ENCODE data around the gene CASQ1. TPM values are rescaled to one million over a fixed set of nuclear protein-coding genes. Genes with fewer than 3 reads are reported as not detected.

Gene CASQ1
- total RNA-seq, 1 donor from 2014 or later, result 0.41 TPM

GRCh38 chr1:160158031-160158430 is 32.3 kb upstream of the CASQ1 start:
- Histone ChIP-seq H3K4me1 (peaks cover 7% of the 10 kb centered on the region), H3K27ac (no peak overlapping the region), H3K9me3 (no peaks in the 10 kb centered on the region), H3K36me3 (no peaks in the 10 kb centered on the region), H3K27me3 (no peaks in the 10 kb centered on the region), H3K4me3 (no peak overlapping the region)
- ATAC-seq (no peak), DNase-seq (no peak)
- TF ChIP-seq, protein P1, sequence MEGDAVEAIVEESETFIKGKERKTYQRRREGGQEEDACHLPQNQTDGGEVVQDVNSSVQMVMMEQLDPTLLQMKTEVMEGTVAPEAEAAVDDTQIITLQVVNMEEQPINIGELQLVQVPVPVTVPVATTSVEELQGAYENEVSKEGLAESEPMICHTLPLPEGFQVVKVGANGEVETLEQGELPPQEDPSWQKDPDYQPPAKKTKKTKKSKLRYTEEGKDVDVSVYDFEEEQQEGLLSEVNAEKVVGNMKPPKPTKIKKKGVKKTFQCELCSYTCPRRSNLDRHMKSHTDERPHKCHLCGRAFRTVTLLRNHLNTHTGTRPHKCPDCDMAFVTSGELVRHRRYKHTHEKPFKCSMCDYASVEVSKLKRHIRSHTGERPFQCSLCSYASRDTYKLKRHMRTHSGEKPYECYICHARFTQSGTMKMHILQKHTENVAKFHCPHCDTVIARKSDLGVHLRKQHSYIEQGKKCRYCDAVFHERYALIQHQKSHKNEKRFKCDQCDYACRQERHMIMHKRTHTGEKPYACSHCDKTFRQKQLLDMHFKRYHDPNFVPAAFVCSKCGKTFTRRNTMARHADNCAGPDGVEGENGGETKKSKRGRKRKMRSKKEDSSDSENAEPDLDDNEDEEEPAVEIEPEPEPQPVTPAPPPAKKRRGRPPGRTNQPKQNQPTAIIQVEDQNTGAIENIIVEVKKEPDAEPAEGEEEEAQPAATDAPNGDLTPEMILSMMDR (IDR thresholded peaks at IDR 0.05), result no peak
- intact Hi-C loops (cut with DNase I), result no loop called here

DNA sequence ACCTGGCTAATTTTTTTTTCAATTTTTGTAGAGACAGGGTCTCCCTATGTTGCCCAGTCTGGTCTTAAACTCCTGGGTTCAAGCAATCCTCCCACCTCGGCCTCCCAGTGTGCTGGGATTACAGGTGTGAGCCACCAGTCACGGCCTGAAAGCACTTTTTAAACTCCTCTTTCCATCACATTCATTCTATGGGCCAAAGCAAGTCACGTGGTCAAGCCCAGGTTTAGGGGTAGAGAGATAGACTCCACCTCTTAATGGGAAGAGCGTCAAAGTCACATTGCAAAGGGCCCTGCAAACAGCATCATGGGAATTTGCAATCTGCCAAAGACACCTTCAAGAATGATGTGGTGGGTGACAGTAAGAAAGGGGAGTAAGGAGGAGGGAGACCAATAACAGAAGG is 31.8 kb upstream of the CASQ1 start:
- Histone ChIP-seq H3K27ac (no peak overlapping the region), H3K27me3 (no peaks in the 10 kb centered on the region), H3K36me3 (no peaks in the 10 kb centered on the region), H3K9me3 (no peaks in the 10 kb centered on the region), H3K4me3 (no peak overlapping the region), H3K4me1 (peaks cover 8% of the 10 kb centered on the region)
- DNase-seq, result no peak
- intact Hi-C loops (cut with DNase I), result no loop called here
- no peak for ATAC-seq
- TF ChIP-seq, protein P1 (IDR thresholded peaks at IDR 0.05), result no peak

- Histone ChIP-seq H3K9me3 (no peaks in the 10 kb centered on the region), H3K4me1 (peaks cover 8% of the 10 kb centered on the region), H3K36me3 (no peaks in the 10 kb centered on the region), H3K4me3 (no peak overlapping the region), H3K27me3 (no peaks in the 10 kb centered on the region), H3K27ac (no peak overlapping the region)
- intact Hi-C loops (cut with DNase I), result no loop called here
- DNase-seq (no peak), ATAC-seq (peak; percentile 80)
- TF ChIP-seq, protein P1 (IDR thresholded peaks at IDR 0.05), result no peak
Measured at GRCh38 chr1:160159846-160160245, 30.5 kb upstream of the CASQ1 start.

DNA sequence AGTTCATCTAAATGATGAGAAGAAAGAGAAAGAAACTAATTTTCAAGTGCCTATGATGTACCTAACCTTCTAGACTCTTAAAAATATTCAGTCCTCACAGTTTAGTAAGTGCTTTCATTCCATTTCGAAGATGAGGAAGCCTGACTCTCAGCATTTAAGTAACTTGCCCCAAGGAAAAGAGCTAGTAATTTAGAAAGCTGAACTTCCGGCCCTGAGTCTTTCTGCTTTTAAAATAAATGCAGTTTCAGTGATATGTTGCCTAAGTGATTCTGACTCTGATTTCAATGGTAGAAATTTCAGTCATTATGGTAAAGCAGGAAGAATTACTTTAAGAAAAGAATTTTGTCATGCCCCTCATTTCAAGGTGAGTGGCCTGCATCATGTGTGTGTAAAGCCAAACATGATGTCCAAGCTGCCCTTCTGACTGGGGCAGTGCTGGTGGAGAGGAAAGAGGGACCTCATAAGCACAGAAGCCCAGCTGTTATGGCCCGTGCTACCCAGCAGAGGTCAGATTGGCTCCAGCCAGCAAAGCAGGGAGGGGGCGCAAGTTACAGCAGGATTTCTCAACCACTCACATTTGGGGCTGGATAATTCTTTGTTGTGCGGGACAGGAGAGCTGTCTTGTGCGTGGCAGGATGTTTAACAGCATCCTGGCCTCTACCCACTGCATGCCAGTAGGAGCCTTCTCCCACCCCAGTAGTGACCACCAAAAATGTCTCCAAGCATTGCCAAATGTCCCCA is 28.2 kb upstream of the CASQ1 start:
- Histone ChIP-seq H3K27ac (no peak overlapping the region), H3K27me3 (peaks cover 2% of the 10 kb centered on the region), H3K9me3 (no peaks in the 10 kb centered on the region), H3K36me3 (no peaks in the 10 kb centered on the region), H3K4me1 (peaks cover 8% of the 10 kb centered on the region), H3K4me3 (no peak overlapping the region)
- peak; percentile 37 for ATAC-seq
- intact Hi-C loops (cut with DNase I), result no loop called here
- no peak for DNase-seq
- TF ChIP-seq, protein P1 (IDR thresholded peaks at IDR 0.05), result peak; percentile 36

DNA sequence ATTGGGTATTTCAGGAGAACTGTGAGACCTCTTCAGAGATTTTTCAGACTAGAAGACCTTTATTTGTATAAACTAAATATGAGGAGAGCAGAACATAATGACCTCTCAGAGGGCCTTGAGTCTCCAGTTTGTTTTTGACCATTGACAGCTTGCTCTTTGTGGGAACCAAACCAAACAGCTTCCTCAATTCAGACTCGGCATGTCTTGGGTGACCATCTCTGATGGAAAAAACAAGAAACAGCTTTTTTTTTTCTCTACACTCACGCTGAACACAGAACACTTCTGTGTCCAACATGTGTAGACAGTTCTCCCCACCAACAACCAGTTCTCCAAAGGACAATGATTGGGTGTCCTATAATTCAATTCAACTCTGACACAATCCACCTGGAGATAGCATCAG is 27.4 kb upstream of the CASQ1 start:
- ATAC-seq (peak; percentile 8), DNase-seq (no peak)
- H3K36me3 ChIP-seq, result no peaks in the 10 kb centered on the region
- intact Hi-C loops (cut with DNase I), result no loop called here
- H3K4me3 ChIP-seq, result no peak overlapping the region
- peaks cover 5% of the 10 kb centered on the region for H3K27me3 ChIP-seq
- no peaks in the 10 kb centered on the region for H3K9me3 ChIP-seq
- peaks cover 8% of the 10 kb centered on the region for H3K4me1 ChIP-seq
- no peak overlapping the region for H3K27ac ChIP-seq
- TF ChIP-seq, protein P1 (IDR thresholded peaks at IDR 0.05), result no peak

All from upper lobe of right lung (tissue), 1 donor.